NCI-H524 (cell line): Measurements from ENCODE around the gene CSRP1.
"Not testable (repeated sequence)": the region's sequence is repeated elsewhere in the genome, so short reads cannot be mapped to it uniquely, and the experiment has no call there.

Experiments
- DNase-seq, 2 experiments: peaks; one replicate each; lab custom pipeline; 2025; lab: John Stamatoyannopoulos, UW

CSRP1 gene

GRCh38 chr1:201537891-201538611 is 31.1 kb upstream of the CSRP1 start:
- no peak for DNase-seq

- DNase-seq, result no peak
These were observed 30.5 kb upstream of the CSRP1 start for GRCh38 chr1:201537467-201537866.

GRCh38 chr1:201537028-201537427 is 30.1 kb upstream of the CSRP1 start:
- DNase-seq, result no peak

GRCh38 chr1:201536558-201536957 is 29.6 kb upstream of the CSRP1 start:
- no peak for DNase-seq

GRCh38 chr1:201535919-201536245 is 29.0 kb upstream of the CSRP1 start:
- DNase-seq, result no peak

- no peak for DNase-seq
These were observed 28.4 kb upstream of the CSRP1 start for GRCh38 chr1:201535046-201535918.

GRCh38 chr1:201533836-201534235 is 26.9 kb upstream of the CSRP1 start:
- no peak for DNase-seq

- peak; percentile 16 to 80 for DNase-seq
These were observed 24.9 kb upstream of the CSRP1 start for GRCh38 chr1:201531551-201532425.

- peak; percentile 47 to 79 for DNase-seq
These were observed 24.0 kb upstream of the CSRP1 start for GRCh38 chr1:201530741-201531531.

- DNase-seq, result no peak
These were observed 21.8 kb upstream of the CSRP1 start for GRCh38 chr1:201528631-201529252.

GRCh38 chr1:201527879-201528278 is 21.0 kb upstream of the CSRP1 start:
- DNase-seq, result no peak

- no peak for DNase-seq
These were observed 18.4 kb upstream of the CSRP1 start for GRCh38 chr1:201525193-201525778.

- not testable (repeated sequence) for DNase-seq
These were observed 13.2 kb upstream of the CSRP1 start for GRCh38 chr1:201520046-201520575.

- DNase-seq, result no peak
These were observed 11.1 kb upstream of the CSRP1 start for GRCh38 chr1:201518071-201518470.

GRCh38 chr1:201517631-201518030 is 10.7 kb upstream of the CSRP1 start:
- DNase-seq, result no peak

- no peak for DNase-seq
These were observed 9.7 kb upstream of the CSRP1 start for GRCh38 chr1:201516511-201517127.

GRCh38 chr1:201515895-201516294 is 9.0 kb upstream of the CSRP1 start:
- DNase-seq, result no peak

GRCh38 chr1:201515062-201515750 is 8.3 kb upstream of the CSRP1 start:
- DNase-seq, result no peak

- DNase-seq, result no peak
These were observed 7.5 kb upstream of the CSRP1 start for GRCh38 chr1:201514466-201514865.
